H9 (cell line): ENCODE measurements around the gene GNB3. TPM values are rescaled to one million over a fixed set of nuclear protein-coding genes. Genes with fewer than 3 reads are reported as not detected.
"Not testable (repeated sequence)": the region's sequence is repeated elsewhere in the genome, so short reads cannot be mapped to it uniquely, and the experiment has no call there.

Experiments
- DNase-seq: peaks from one replicate; pipeline ENCODE4 v3.0.0-alpha.2; 2017
- H2AFZ ChIP-seq: one replicate; pipeline ENCODE4 v1.6.1; 2013; ENCODE audit warnings: mild to moderate bottlenecking, low read length, control low read depth, moderate library complexity
- H2AK5ac ChIP-seq: 2 replicates; pipeline ENCODE4 v1.6.1; 2013; ENCODE audit warnings: low read length, control low read depth, mixed read lengths; ENCODE audit not compliant: insufficient read length
- H2BK120ac ChIP-seq: one replicate; pipeline ENCODE4 v1.6.1; 2013; ENCODE audit warnings: low read depth, mild to moderate bottlenecking, low read length, control low read depth, inconsistent platforms; ENCODE audit not compliant: poor library complexity, severe bottlenecking
- H2BK12ac ChIP-seq: 2 replicates; pipeline ENCODE4 v1.6.1; 2013; ENCODE audit warnings: low read length, control low read depth, mixed read lengths, low read depth; ENCODE audit not compliant: insufficient read length
- H2BK15ac ChIP-seq: 2 replicates; pipeline ENCODE4 v1.6.1; 2013; ENCODE audit warnings: low read depth, low read length, control low read depth
- H2BK20ac ChIP-seq: one replicate; pipeline ENCODE4 v1.6.1; 2013; ENCODE audit warnings: low read depth, mild to moderate bottlenecking, low read length, control low read depth, inconsistent platforms; ENCODE audit not compliant: poor library complexity, severe bottlenecking
- H2BK5ac ChIP-seq: 2 replicates; pipeline ENCODE4 v1.6.1; 2013; ENCODE audit warnings: low read length, control low read depth, mixed read lengths; ENCODE audit not compliant: insufficient read length
- H3K14ac ChIP-seq: 2 replicates; pipeline ENCODE4 v1.6.1; 2013; ENCODE audit warnings: low read length, control low read depth; ENCODE audit not compliant: insufficient read depth
- H3K18ac ChIP-seq: 2 replicates; pipeline ENCODE4 v1.6.1; 2013; ENCODE audit warnings: low read depth, mild to moderate bottlenecking, mixed read lengths, low read length, control low read depth; ENCODE audit not compliant: insufficient read length
- H3K23ac ChIP-seq: 2 replicates; pipeline ENCODE4 v1.6.1; 2013; ENCODE audit warnings: low read length, control low read depth, mixed read lengths, low read depth; ENCODE audit not compliant: insufficient read length
- H3K23me2 ChIP-seq: 2 replicates; pipeline ENCODE4 v1.6.1; 2013; ENCODE audit warnings: low read depth, mild to moderate bottlenecking, mixed read lengths, low read length, control low read depth; ENCODE audit not compliant: insufficient read length, poor library complexity, severe bottlenecking
- H3K27ac ChIP-seq: 2 replicates; pipeline ENCODE4 v1.5.1; 2013; ENCODE audit warnings: low read length, control low read depth, mixed read lengths, low read depth; ENCODE audit not compliant: insufficient read length
- H3K27me3 ChIP-seq: 2 replicates; pipeline ENCODE4 v1.6.1; 2013; ENCODE audit warnings: low read length, control low read depth, inconsistent platforms; ENCODE audit not compliant: insufficient read depth
- H3K4ac ChIP-seq: 2 replicates; pipeline ENCODE4 v1.6.1; 2013; ENCODE audit warnings: low read depth, mild to moderate bottlenecking, control low read depth, inconsistent platforms, low read length, moderate library complexity
- H3K4me1 ChIP-seq: 2 replicates; pipeline ENCODE4 v1.6.1; 2013; ENCODE audit warnings: low read length, control low read depth, inconsistent platforms; ENCODE audit not compliant: insufficient read depth
- H3K4me2 ChIP-seq: 2 replicates; pipeline ENCODE4 v1.6.1; 2013; ENCODE audit warnings: low read length, control low read depth, mixed read lengths; ENCODE audit not compliant: insufficient read length, insufficient read depth
- H3K56ac ChIP-seq: 2 replicates; pipeline ENCODE4 v1.6.1; 2013; ENCODE audit warnings: low read depth, mild to moderate bottlenecking, mixed read lengths, low read length, control low read depth; ENCODE audit not compliant: insufficient read length
- H3K79me1 ChIP-seq: 2 replicates; pipeline ENCODE4 v1.6.1; 2013; ENCODE audit warnings: low read depth, mild to moderate bottlenecking, moderate library complexity, low read length, control low read depth, inconsistent platforms; ENCODE audit not compliant: insufficient read depth, poor library complexity, severe bottlenecking
- H3K79me2 ChIP-seq: 2 replicates; pipeline ENCODE4 v1.6.1; 2013; ENCODE audit warnings: low read length, control low read depth, inconsistent platforms; ENCODE audit not compliant: insufficient read depth
- H3K9ac ChIP-seq: 2 replicates; pipeline ENCODE4 v1.6.1; 2013; ENCODE audit warnings: low read length, control low read depth, mixed read lengths; ENCODE audit not compliant: insufficient read length; ENCODE audit errors: extremely low read depth
- H3K9me3 ChIP-seq: one replicate; pipeline ENCODE4 v1.6.1; 2013; ENCODE audit warnings: low read depth, low read length, inconsistent platforms; ENCODE audit not compliant: control insufficient read depth
- H3T11ph ChIP-seq: one replicate; pipeline ENCODE4 v1.6.1; 2013; ENCODE audit warnings: mild to moderate bottlenecking, low read length, control low read depth, inconsistent platforms
- H4K20me1 ChIP-seq: one replicate; pipeline ENCODE4 v1.6.1; 2013; ENCODE audit not compliant: control insufficient read depth, insufficient read length, insufficient read depth
- H4K5ac ChIP-seq: 2 replicates; pipeline ENCODE4 v1.6.1; 2013; ENCODE audit warnings: low read depth, mild to moderate bottlenecking, mixed read lengths, low read length, control low read depth; ENCODE audit not compliant: insufficient read length
- H4K8ac ChIP-seq: replicated peaks from 2 replicates; pipeline ENCODE4 v1.6.1; 2013; ENCODE audit warnings: low read length, control low read depth, mixed read lengths, low read depth; ENCODE audit not compliant: insufficient read length
- H4K91ac ChIP-seq: 2 replicates; pipeline ENCODE4 v1.6.1; 2013; ENCODE audit warnings: low read depth, mild to moderate bottlenecking, moderate library complexity, mixed read lengths, low read length, control low read depth; ENCODE audit not compliant: insufficient read length
- H3K27ac Mint-ChIP-seq, 3 experiments: 2 replicates in 2 of 3; 3 replicates in 1 of 3; pipeline ENCODE4 v1.8.0; 2020 to 2021; ENCODE audit warnings: mixed read lengths in 3 of 3, mild to moderate bottlenecking in 1 of 3, moderate library complexity in 1 of 3
- H3K27me3 Mint-ChIP-seq: 2 replicates; pipeline ENCODE4 v1.8.0; 2021; ENCODE audit warnings: low read depth, mild to moderate bottlenecking, moderate library complexity, mixed read lengths
- H3K36me3 Mint-ChIP-seq, 3 experiments: 2 replicates in 2 of 3; 3 replicates in 1 of 3; pipeline ENCODE4 v1.8.0; 2020 to 2021; ENCODE audit warnings: low read depth in 3 of 3, mixed read lengths in 3 of 3; ENCODE audit not compliant: insufficient read depth in 1 of 3
- H3K4me1 Mint-ChIP-seq, 2 experiments: 2 replicates each; pipeline ENCODE4 v1.8.0; 2020; ENCODE audit warnings: mixed read lengths in 2 of 2
- H3K4me3 Mint-ChIP-seq, 2 experiments: 2 replicates in 1 of 2; 3 replicates in 1 of 2; pipeline ENCODE4 v1.8.0; 2020 to 2021; ENCODE audit warnings: mild to moderate bottlenecking in 2 of 2, mixed read lengths in 2 of 2, moderate library complexity in 1 of 2
- H3K9me3 Mint-ChIP-seq, 2 experiments: 2 replicates in 1 of 2; 3 replicates in 1 of 2; pipeline ENCODE4 v1.8.0; 2020; ENCODE audit warnings: mild to moderate bottlenecking in 2 of 2, mixed read lengths in 2 of 2, moderate library complexity in 1 of 2
- CTCF ChIP-seq: fragments of 200-600 bp; sonication (generic); conservative IDR thresholded peaks from 3 replicates; pipeline ENCODE4 v1.8.0; 2021; ENCODE audit warnings: antibody characterized with exemption, mild to moderate bottlenecking
- WGBS: extraction: QIAGEN DNeasy Blood & Tissue Kit; methylation state at CpG from one replicate; pipeline ENCODE4 v1.1.7; 2013; ENCODE audit warnings: missing lambda C conversion rate, low lambda C conversion rate, mixed read lengths; ENCODE audit not compliant: insufficient read length; ENCODE audit errors: extremely low coverage; 5-methylcytosine and 5-hydroxymethylcytosine counted together
- total RNA-seq: library from RNA; stranded (reverse); gene quantifications from 2 replicates; pipeline ENCODE4 v1.2.1, GENCODE V29; 2021

The GNB3 gene
- total RNA-seq, 1 experiment from 2014 or later: 17.3 TPM

- no peaks in the 10 kb centered on the region for H3K79me1 ChIP-seq
- no peak overlapping the region for H3K4me3 Mint-ChIP-seq
- H4K5ac ChIP-seq: no peak overlapping the region
- no peak overlapping the region for H2BK12ac ChIP-seq
- no peaks in the 10 kb centered on the region for H3K27me3 ChIP-seq
- H3K18ac ChIP-seq: peak overlapping the region; percentile 60
- H3K36me3 Mint-ChIP-seq: peaks cover 0 to 27% (median 27%) of the 10 kb centered on the region in 3 experiments; a peak in 5 of 7 replicates
- H3K14ac ChIP-seq: no peak overlapping the region
- peak overlapping the region; percentile 47 to 91 (median 48); a peak in 5 of 7 replicates for H3K27ac Mint-ChIP-seq
- H3T11ph ChIP-seq: no peak overlapping the region
- H3K9me3 ChIP-seq: no peaks in the 10 kb centered on the region
- peaks cover 0 to 3% of the 10 kb centered on the region in 2 experiments; a peak in 2 of 5 replicates for H3K9me3 Mint-ChIP-seq
- H3K23ac ChIP-seq: no peak overlapping the region
- no peak overlapping the region for H3K9ac ChIP-seq
- no peak overlapping the region for H3K4me2 ChIP-seq
- H4K8ac ChIP-seq: no peak overlapping the region
- no peak overlapping the region for H2BK15ac ChIP-seq
- no CpG with 5 or more reads among the region's 2 CpGs for WGBS
- no peak overlapping the region for H2BK5ac ChIP-seq
- no peak for TF ChIP-seq CTCF
- H3K4me1 ChIP-seq: peaks cover 5% of the 10 kb centered on the region; the same call in 1 of the 2 replicates
- no peak overlapping the region for H3K27ac ChIP-seq
- H4K91ac ChIP-seq: no peak overlapping the region
- peaks cover 6% of the 10 kb centered on the region for H3K23me2 ChIP-seq
- H3K4me1 Mint-ChIP-seq: peaks cover 38 to 50% of the 10 kb centered on the region in 2 experiments
- H3K4ac ChIP-seq: no peak overlapping the region
- no peaks in the 10 kb centered on the region for H3K27me3 Mint-ChIP-seq
- H2AFZ ChIP-seq: no peak overlapping the region
- no peak overlapping the region for H2AK5ac ChIP-seq
- H4K20me1 ChIP-seq: no peaks in the 10 kb centered on the region
- no peak for DNase-seq
- H3K56ac ChIP-seq: no peak overlapping the region
- no peak overlapping the region for H2BK20ac ChIP-seq
- no peaks in the 10 kb centered on the region for H3K79me2 ChIP-seq
- no peak overlapping the region for H2BK120ac ChIP-seq
Measured at GRCh38 chr12:6888360-6888759, 47.6 kb downstream of the GNB3 start.

- H3K79me2 ChIP-seq, H3K23me2 ChIP-seq, H3K79me1 ChIP-seq, H3K4me1 ChIP-seq, H2BK120ac ChIP-seq, H3T11ph ChIP-seq, H2BK15ac ChIP-seq, DNase-seq, H3K27ac ChIP-seq, H2AFZ ChIP-seq, H3K9ac ChIP-seq, H3K14ac ChIP-seq, H3K27me3 Mint-ChIP-seq, H3K4me3 Mint-ChIP-seq, H2AK5ac ChIP-seq, H2BK5ac ChIP-seq, H3K4ac ChIP-seq, H3K23ac ChIP-seq, H3K27me3 ChIP-seq, H2BK20ac ChIP-seq, H4K91ac ChIP-seq, H4K5ac ChIP-seq, H3K56ac ChIP-seq, H3K9me3 Mint-ChIP-seq, H3K9me3 ChIP-seq, H2BK12ac ChIP-seq, H4K8ac ChIP-seq, H4K20me1 ChIP-seq, H3K4me2 ChIP-seq, H3K18ac ChIP-seq: not testable (repeated sequence)
- Mint-ChIP-seq H3K36me3 (peaks cover 0 to 26% (median 23%) of the 10 kb centered on the region in 3 experiments; a peak in 5 of 7 replicates), H3K4me1 (peaks cover 38 to 50% of the 10 kb centered on the region in 2 experiments), H3K27ac (peak overlapping the region in 1 of 3 experiments; percentile 47; a peak in 2 of 7 replicates)
- WGBS: no CpG with 5 or more reads among the region's 7 CpGs
Measured at GRCh38 chr12:6888794-6889193, 48.1 kb downstream of the GNB3 start.
